ENCODE results near the gene ADM5. TPM values are rescaled to one million over a fixed set of nuclear protein-coding genes. Genes with fewer than 3 reads are reported as not detected.

Gene ADM5
- polyA plus RNA-seq, 2 of the 4 experiments (the other 2 are of a cell fraction): 2.0 to 4.3 TPM

DNA sequence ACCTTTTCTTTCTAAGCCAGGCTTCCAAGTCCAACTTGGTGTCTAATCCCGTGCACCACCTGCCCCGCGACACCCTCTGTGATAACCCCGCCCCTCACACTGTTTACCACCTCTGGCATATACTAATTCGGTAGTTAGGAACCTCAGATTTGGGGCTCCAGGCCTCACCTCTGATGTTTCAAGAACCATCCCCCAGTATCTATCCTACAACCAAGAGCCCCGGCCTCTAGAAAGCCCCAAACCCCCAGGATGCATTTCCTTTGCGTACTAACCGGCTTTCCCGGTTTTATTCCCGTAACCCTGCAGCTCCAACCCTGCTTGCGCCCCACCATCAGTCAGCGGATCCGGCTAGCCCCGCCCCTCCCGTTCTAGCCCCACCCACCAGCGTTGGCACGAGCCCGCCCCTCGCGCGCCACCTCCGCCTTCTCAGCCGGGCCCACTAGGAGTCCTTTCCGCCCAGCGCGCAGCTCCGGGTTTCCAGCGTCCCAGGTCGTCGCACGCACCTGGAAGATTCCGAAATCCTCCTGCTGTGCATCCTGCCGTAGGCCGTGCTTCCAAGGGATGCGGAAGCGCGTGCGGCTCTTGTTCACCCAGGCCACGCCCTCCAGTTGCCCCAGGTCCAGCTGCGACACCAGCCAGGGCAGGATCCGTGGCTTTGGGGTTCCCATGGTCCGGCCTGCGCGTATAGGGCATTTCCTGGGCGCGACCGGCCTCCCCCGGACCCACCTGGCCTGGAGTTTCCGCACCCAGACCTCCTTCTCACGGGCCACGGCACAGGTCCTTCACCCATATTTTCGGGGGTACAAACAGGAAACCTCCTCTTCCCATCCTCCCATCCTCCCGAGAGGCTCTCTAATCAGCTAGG lies 25.0 kb upstream of the ADM5 start (continued):
- TF ChIP-seq HEYL (CRISPR knock-in tag; IDR thresholded peaks at IDR 0.05): no peak
- no peak for TF ChIP-seq TP53 (CRISPR knock-in tag; IDR thresholded peaks at IDR 0.05)
- 0 out of 2 replicates have a peak, but pooled peaks have one; percentile 6 for TF ChIP-seq GATA3 (IDR thresholded peaks at IDR 0.05; ENCODE audit: borderline replicate concordance)
- no peak for TF ChIP-seq RARB (CRISPR knock-in tag; IDR thresholded peaks at IDR 0.05)

- ChIA-PET POLR2A (interaction anchor here (0.6 to 2.6 kb wide), 7 partner anchors 11 to 212 kb away, joined by 4 to 41 read pairs (median 5); partner anchors contain the start of genes ALDH16A1, AP2A1, PRMT1 and RRAS), CTCF (interaction anchor here (0.7 to 21.2 kb wide), 4 partner anchors 10 to 95 kb away, joined by 4 to 326 read pairs (median 62); partner anchors contain the start of genes PRMT1, RRAS and SCAF1)
- no peak for DNase-seq (ENCODE audit: low read depth in 1 of 2, low spot score in 1 of 2)
- TF ChIP-seq HES2 (IDR thresholded peaks at IDR 0.05) (no peak), KDM1A (IDR thresholded peaks at IDR 0.05; ENCODE audit: low read depth) (no peak), CEBPB (IDR thresholded peaks at IDR 0.05) (no peak), BHLHE40 (IDR thresholded peaks at IDR 0.05; ENCODE audit: low read depth, low read length) (0 out of 2 replicates have a peak, but pooled peaks have one; percentile 6)
- peak in 1 of 2 experiments; percentile 8; a peak in 3 of 6 replicates for ATAC-seq
- WGBS (ENCODE audit: missing lambda C conversion rate): 3% methylated on average over 7 of the region's 7 CpGs
- Histone ChIP-seq H3K4me2 (peak overlapping the region; percentile 83), H3K4me1 (peaks cover 14% of the 10 kb centered on the region), H3K4me3 (peak overlapping the region; percentile 65), H3K27ac (peak overlapping the region; percentile 79 to 86), H3K9me3 (0 out of 3 replicates have a peak, but pooled peaks cover 2% of the 10 kb centered on the region)
- no peak for FAIRE-seq
Observed at GRCh38 chr19:49665036-49665350, 24.4 kb upstream of the ADM5 start.

GRCh38 chr19:49665351-49666119 lies 23.9 kb upstream of the ADM5 start, which contains the start of the genes BCL2L12 and IRF3:
Gene BCL2L12 (plus strand): TSS chr19:49665933. CDS start chr19:49666693, 760 bp downstream.
Gene IRF3 (minus strand): TSS chr19:49665857. CDS start chr19:49664838, 1,019 bp downstream.
- peak; percentile 96 to 98 for DNase-seq (ENCODE audit: low read depth in 1 of 2, low spot score in 1 of 2)
- FAIRE-seq: peak; percentile 94
- no peaks in the 10 kb centered on the region for H3K9me3 ChIP-seq
- POLR2A ChIA-PET: interaction anchor here (0.6 to 2.6 kb wide), 6 partner anchors 10 to 212 kb away, joined by 4 to 41 read pairs (median 12); partner anchors contain the start of genes ALDH16A1, AP2A1, PRMT1 and RRAS
- peak within 1 kb of the TSS; percentile 79 to 86 for H3K27ac ChIP-seq
- peaks cover 14% of the 10 kb centered on the region for H3K4me1 ChIP-seq
- H3K4me3 ChIP-seq: peak within 1 kb of the TSS; percentile 65
- peak; percentile 75 to 87 for ATAC-seq
- WGBS (ENCODE audit: missing lambda C conversion rate): 1% methylated on average over 44 of the region's 50 CpGs
- CTCF ChIA-PET: interaction anchor here (0.7 to 21.2 kb wide), 4 partner anchors 9 to 95 kb away, joined by 4 to 326 read pairs (median 62); partner anchors contain the start of genes PRMT1, RRAS and SCAF1
- peak within 1 kb of the TSS; percentile 91 for H3K4me2 ChIP-seq
- TF ChIP-seq ZC3H11A (IDR thresholded peaks at IDR 0.05) (no peak), SMC3 (IDR thresholded peaks at IDR 0.05) (no peak), MAZ (IDR thresholded peaks at IDR 0.05; ENCODE audit: borderline replicate concordance, low read depth, low read length) (no peak), CHD2 (IDR thresholded peaks at IDR 0.05; ENCODE audit: low read length, partially characterized antibody) (no peak), RNF2 (IDR thresholded peaks at IDR 0.05; ENCODE audit: borderline replicate concordance, low read depth) (no peak), MAFK (IDR thresholded peaks at IDR 0.05; ENCODE audit: partially characterized antibody) (no peak), JUN (IDR thresholded peaks at IDR 0.05) (peak in 1 of 2 experiments; percentile 83; a peak in 3 of 5 replicates), BCL3 (IDR thresholded peaks at IDR 0.05) (peak; percentile 68; the same call in 1 of the 3 replicates), CBX8 (IDR thresholded peaks at IDR 0.05) (no peak), FOSB (CRISPR knock-in tag; IDR thresholded peaks at IDR 0.05) (no peak), EHMT2 (IDR thresholded peaks at IDR 0.05; ENCODE audit: low read depth) (no peak), RFX5 (IDR thresholded peaks at IDR 0.05) (no peak), FOXS1 (CRISPR knock-in tag; IDR thresholded peaks at IDR 0.05) (no peak), HEYL (CRISPR knock-in tag; IDR thresholded peaks at IDR 0.05) (no peak), POLR2A (IDR thresholded peaks at IDR 0.05; ENCODE audit: low read length) (peak; percentile 45), ZFP36 (IDR thresholded peaks at IDR 0.05; ENCODE audit: borderline replicate concordance, partially characterized antibody) (peak; percentile 96), ESRRA (IDR thresholded peaks at IDR 0.05; ENCODE audit: borderline replicate concordance, low read length) (no peak), HES2 (IDR thresholded peaks at IDR 0.05) (no peak), NFE2L2 (conservative IDR thresholded peaks at IDR 0.05; ENCODE audit: low read length) (no peak), CBX2 (IDR thresholded peaks at IDR 0.05; ENCODE audit: borderline replicate concordance, low read depth) (no peak), PHF8 (IDR thresholded peaks at IDR 0.05; ENCODE audit: borderline replicate concordance, low read depth) (peak; percentile 58; the same call in 1 of the 2 replicates), TFCP2L1 (CRISPR knock-in tag; IDR thresholded peaks at IDR 0.05) (no peak), EP300 (IDR thresholded peaks at IDR 0.05) (peak in 1 of 2 experiments; percentile 19; a peak in 1 of 5 replicates)
- TF ChIP-seq, protein P1, sequence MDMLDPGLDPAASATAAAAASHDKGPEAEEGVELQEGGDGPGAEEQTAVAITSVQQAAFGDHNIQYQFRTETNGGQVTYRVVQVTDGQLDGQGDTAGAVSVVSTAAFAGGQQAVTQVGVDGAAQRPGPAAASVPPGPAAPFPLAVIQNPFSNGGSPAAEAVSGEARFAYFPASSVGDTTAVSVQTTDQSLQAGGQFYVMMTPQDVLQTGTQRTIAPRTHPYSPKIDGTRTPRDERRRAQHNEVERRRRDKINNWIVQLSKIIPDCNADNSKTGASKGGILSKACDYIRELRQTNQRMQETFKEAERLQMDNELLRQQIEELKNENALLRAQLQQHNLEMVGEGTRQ (IDR thresholded peaks at IDR 0.05): peak; percentile 38; the same call in 1 of the 2 replicates
- TF ChIP-seq, protein P2, sequence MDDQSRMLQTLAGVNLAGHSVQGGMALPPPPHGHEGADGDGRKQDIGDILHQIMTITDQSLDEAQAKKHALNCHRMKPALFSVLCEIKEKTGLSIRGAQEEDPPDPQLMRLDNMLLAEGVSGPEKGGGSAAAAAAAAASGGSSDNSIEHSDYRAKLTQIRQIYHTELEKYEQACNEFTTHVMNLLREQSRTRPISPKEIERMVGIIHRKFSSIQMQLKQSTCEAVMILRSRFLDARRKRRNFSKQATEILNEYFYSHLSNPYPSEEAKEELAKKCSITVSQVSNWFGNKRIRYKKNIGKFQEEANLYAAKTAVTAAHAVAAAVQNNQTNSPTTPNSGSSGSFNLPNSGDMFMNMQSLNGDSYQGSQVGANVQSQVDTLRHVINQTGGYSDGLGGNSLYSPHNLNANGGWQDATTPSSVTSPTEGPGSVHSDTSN (IDR thresholded peaks at IDR 0.05): 0 out of 2 replicates have a peak, but pooled peaks have one; percentile 2
